Measurements from ENCODE around the gene KAZALD1. TPM values are rescaled to one million over a fixed set of nuclear protein-coding genes. Genes with fewer than 3 reads are reported as not detected.

KAZALD1 gene
- total RNA-seq, 2 donors from 2014 or later: 7.0 to 7.5 TPM

DNA sequence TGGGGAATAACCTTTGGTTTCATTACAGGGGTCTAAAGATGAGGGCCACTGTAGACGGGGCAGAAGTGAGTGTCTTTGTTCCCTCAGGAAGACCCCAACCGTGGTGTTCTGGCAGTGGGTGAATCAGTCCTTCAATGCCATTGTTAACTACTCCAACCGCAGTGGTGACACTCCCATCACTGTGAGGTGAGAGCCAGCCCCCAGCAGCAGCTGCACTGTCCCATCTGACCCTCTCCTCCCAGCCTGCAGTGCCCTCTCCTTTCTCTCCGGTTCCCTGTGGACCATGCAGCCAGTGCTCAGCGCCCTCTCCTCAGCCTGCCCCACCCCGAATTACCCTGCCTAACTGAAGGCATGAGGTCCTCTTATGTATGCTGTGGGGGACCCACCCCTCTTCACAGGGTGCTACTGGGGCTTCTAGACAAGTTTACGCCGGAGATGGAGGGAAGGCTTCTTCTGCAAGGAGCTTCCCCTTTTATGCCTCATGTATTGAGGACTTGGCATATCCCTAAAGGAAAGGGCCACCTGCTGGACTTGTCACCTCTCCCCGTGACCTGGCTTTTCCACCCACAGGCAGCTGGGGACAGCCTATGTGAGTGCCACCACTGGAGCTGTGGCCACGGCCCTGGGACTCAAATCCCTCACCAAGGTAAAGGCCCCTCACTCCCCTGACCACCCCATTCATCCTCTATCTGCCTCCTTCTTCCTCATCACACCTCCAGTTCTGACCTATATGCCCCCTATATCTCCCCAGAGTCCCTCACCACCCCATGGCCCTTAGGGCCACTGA lies 25.7 kb upstream of the KAZALD1 start:
- TF ChIP-seq, protein P1, sequence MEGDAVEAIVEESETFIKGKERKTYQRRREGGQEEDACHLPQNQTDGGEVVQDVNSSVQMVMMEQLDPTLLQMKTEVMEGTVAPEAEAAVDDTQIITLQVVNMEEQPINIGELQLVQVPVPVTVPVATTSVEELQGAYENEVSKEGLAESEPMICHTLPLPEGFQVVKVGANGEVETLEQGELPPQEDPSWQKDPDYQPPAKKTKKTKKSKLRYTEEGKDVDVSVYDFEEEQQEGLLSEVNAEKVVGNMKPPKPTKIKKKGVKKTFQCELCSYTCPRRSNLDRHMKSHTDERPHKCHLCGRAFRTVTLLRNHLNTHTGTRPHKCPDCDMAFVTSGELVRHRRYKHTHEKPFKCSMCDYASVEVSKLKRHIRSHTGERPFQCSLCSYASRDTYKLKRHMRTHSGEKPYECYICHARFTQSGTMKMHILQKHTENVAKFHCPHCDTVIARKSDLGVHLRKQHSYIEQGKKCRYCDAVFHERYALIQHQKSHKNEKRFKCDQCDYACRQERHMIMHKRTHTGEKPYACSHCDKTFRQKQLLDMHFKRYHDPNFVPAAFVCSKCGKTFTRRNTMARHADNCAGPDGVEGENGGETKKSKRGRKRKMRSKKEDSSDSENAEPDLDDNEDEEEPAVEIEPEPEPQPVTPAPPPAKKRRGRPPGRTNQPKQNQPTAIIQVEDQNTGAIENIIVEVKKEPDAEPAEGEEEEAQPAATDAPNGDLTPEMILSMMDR (IDR thresholded peaks at IDR 0.05): no peak
- H3K36me3 ChIP-seq: peaks cover 43% of the 10 kb centered on the region
- no peak for DNase-seq (ENCODE audit: low spot score)

DNA sequence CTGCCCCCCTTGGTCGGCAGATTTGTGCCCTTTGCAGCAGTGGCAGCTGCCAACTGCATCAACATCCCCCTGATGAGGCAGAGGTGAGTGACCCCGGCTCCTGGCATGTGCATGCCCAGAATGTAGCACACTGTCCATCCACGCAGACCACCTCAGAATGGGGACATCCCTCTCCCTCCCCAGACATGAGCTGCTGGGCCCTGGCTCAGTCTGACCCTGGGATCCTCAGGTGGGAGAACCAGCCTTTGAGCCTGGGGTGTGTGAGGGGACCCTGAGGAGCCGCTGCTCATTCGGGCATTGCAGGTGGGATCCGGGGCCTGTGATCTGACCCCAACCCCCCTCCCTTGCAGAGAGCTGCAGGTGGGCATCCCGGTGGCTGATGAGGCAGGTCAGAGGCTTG lies 25.1 kb upstream of the KAZALD1 start:
- peaks cover 43% of the 10 kb centered on the region for H3K36me3 ChIP-seq
- no peaks in the 10 kb centered on the region for H3K9me3 ChIP-seq
- TF ChIP-seq, protein P1 (IDR thresholded peaks at IDR 0.05): no peak
- H3K27ac ChIP-seq: no peak overlapping the region
- DNase-seq (ENCODE audit: low spot score): no peak
- no peak overlapping the region for H3K4me3 ChIP-seq
- peaks cover 0 to 21% of the 10 kb centered on the region in 2 donors for H3K4me1 ChIP-seq
- no peaks in the 10 kb centered on the region for H3K27me3 ChIP-seq

More for the DNA sequence above, 25.7 kb upstream of the KAZALD1 start:
- Histone ChIP-seq H3K4me3 (no peak overlapping the region), H3K27me3 (no peaks in the 10 kb centered on the region), H3K27ac (no peak overlapping the region), H3K9me3 (no peaks in the 10 kb centered on the region), H3K4me1 (peaks cover 0 to 17% of the 10 kb centered on the region in 2 donors)

DNA sequence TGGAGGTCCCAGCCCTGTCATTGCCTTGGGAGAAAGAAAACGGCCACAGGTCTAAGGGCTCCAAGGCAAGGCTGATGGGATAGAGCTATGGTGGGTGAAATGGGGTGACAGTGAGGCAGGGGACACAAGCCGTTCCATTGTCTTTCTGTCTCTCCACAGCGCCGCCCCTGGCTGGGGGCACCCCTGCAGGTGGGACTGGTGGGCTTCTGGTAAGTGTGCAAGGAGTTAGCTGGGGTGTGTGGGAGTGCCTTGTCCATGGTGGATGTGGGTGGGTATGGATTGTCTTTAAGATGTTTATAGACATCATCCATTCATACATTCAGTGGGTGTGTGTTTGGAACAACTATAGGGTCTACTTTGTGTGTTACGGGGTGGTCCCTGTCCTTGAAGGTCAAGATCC lies 23.3 kb upstream of the KAZALD1 start:
- H3K27me3 ChIP-seq: no peaks in the 10 kb centered on the region
- TF ChIP-seq, protein P1 (IDR thresholded peaks at IDR 0.05): no peak
- H3K4me3 ChIP-seq: no peak overlapping the region
- no peak for DNase-seq (ENCODE audit: low spot score)
- H3K4me1 ChIP-seq: peaks cover 0 to 25% of the 10 kb centered on the region in 2 donors
- H3K36me3 ChIP-seq: peaks cover 43% of the 10 kb centered on the region
- no peaks in the 10 kb centered on the region for H3K9me3 ChIP-seq
- H3K27ac ChIP-seq: no peak overlapping the region

DNA sequence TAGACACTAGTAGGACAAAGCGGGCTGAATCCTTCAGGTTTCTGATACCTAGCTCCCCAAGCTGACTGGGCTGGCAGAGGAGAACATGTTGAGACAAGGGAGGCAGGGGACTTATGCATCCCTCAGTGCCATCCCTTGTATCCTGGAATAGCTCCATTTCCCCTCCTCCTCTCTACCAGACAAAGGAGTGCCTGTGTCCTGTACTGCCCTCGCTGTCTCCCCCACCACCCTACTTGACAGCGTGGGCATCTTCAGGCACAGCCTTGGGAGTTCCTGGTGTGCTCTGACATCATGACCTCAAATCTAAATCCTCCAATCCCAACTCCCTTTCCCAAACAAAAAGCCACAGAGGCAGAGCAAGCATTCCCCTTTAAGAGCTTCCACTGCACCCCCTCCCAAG lies 21.7 kb upstream of the KAZALD1 start:
- Histone ChIP-seq H3K27me3 (no peaks in the 10 kb centered on the region), H3K4me1 (peaks cover 0 to 22% of the 10 kb centered on the region in 2 donors), H3K36me3 (peaks cover 38% of the 10 kb centered on the region), H3K4me3 (no peak overlapping the region), H3K9me3 (no peaks in the 10 kb centered on the region), H3K27ac (no peak overlapping the region)
- TF ChIP-seq, protein P1 (IDR thresholded peaks at IDR 0.05): no peak
- DNase-seq (ENCODE audit: low spot score): no peak

DNA sequence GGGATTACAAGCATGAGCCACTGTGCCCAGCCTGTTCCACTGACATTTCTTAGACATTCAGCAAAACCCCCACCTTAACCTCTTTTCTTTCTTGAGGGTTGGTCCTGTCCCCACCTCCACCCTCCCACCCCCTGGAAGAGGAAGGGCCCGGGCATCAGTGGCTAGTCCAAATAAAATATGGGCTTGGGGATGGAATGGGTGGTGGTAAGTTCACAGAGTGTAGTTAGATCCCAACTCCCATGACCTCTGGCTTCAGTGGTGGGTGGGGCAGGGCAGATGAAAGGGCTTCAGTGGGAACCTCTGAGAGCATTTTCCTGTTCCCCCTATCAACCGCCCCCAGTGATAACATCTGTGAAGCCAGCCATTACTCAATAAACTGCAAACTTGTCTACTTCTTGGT lies 20.9 kb upstream of the KAZALD1 start:
- peaks cover 0 to 22% of the 10 kb centered on the region in 2 donors for H3K4me1 ChIP-seq
- no peaks in the 10 kb centered on the region for H3K27me3 ChIP-seq
- TF ChIP-seq, protein P1 (IDR thresholded peaks at IDR 0.05): no peak
- no peaks in the 10 kb centered on the region for H3K9me3 ChIP-seq
- no peak overlapping the region for H3K4me3 ChIP-seq
- DNase-seq (ENCODE audit: low spot score): no peak
- H3K27ac ChIP-seq: no peak overlapping the region
- peaks cover 30% of the 10 kb centered on the region for H3K36me3 ChIP-seq

Data from right atrium auricular region (tissue), 2 donors.